Renal pelvis (tissue), 4 donors: ENCODE results near the gene F12. TPM values are rescaled to one million over a fixed set of nuclear protein-coding genes. Genes with fewer than 3 reads are reported as not detected.

Source experiments
- DNase-seq: peaks from one replicate; pipeline ENCODE4 v3.0.0-alpha.2; 2013
- polyA plus RNA-seq, 3 donors: library from polyadenylated mRNA; unstranded; fragments of 120-200 nt; gene quantifications; one replicate each; pipeline ENCODE4 v1.2.1, GENCODE V29; 2013; ENCODE audit not compliant: insufficient read length in 3 of 3

F12 gene
- polyA plus RNA-seq, 3 donors: 9.1 to 22.1 (median 20.7) TPM

GRCh38 chr5:177447066-177447610 lies 37.8 kb upstream of the F12 start:
- no peak for DNase-seq

DNA sequence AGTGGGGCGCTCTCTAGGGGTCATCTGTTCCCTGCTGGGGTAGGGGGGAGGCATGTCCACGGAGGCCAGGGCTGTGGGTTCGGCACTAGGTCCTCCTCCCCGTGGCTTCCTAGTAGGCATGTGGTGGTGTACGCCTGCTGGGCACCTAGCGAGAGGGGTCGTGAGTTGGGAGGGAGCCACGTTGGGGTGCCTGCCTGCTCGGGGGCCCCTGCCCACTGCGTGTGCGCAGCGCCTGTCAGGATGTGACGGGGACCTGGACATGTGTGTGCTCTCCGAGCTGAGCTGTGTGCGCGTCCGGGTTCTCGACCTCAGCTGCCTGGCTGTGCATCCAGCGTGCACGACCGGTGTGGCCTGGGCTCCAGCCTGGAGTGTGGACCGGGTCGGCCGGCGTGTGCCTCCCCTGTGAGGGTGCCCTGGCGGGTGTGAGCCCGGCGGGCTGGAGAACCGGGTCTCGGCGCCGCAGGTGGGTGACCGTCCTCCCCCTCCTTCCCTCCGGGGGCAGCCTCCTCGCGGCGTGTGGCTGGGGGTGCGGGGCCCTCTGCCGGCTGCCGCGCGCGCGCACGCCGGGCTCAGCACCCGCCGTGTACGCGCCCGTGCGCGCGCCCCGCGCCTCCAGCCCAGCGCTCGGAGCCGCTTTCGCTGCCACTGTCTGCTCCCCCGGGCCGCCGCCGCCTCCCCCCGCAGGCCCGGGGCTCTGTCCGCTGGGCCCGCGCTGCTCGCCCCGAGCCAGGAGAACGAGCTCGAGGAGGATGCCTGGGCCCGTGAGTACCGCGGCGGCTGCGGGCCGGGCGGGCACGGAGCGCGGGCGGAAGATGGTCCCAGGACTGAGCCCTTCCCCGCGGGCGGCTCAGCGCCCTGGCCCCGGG lies 37.1 kb upstream of the F12 start, which contains the start of gene PRR7:
PRR7 (plus strand) TSS at position 615 of the 866 bp plus-strand sequence. CDS start 8,254 bp downstream, outside the sequence.
- no peak for DNase-seq

DNA sequence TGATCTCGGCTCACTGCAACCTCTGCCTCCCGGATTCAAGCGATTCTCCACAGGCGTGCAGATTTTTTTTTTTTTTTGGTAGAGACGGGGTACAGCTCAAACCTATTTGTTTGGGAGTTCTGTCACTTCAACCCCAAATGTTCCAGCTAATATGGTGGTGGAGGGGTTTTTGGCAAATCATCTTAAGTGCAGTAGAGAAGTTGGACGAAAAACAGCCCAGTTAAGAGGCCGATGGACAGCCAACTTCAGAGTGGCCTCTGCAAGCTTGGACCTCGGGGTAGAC lies 36.5 kb upstream of the F12 start:
- no peak for DNase-seq

- no peak for DNase-seq
Measured at GRCh38 chr5:177445052-177445916, 35.9 kb upstream of the F12 start.

GRCh38 chr5:177444106-177445051 lies 35.0 kb upstream of the F12 start:
- no peak for DNase-seq

DNA sequence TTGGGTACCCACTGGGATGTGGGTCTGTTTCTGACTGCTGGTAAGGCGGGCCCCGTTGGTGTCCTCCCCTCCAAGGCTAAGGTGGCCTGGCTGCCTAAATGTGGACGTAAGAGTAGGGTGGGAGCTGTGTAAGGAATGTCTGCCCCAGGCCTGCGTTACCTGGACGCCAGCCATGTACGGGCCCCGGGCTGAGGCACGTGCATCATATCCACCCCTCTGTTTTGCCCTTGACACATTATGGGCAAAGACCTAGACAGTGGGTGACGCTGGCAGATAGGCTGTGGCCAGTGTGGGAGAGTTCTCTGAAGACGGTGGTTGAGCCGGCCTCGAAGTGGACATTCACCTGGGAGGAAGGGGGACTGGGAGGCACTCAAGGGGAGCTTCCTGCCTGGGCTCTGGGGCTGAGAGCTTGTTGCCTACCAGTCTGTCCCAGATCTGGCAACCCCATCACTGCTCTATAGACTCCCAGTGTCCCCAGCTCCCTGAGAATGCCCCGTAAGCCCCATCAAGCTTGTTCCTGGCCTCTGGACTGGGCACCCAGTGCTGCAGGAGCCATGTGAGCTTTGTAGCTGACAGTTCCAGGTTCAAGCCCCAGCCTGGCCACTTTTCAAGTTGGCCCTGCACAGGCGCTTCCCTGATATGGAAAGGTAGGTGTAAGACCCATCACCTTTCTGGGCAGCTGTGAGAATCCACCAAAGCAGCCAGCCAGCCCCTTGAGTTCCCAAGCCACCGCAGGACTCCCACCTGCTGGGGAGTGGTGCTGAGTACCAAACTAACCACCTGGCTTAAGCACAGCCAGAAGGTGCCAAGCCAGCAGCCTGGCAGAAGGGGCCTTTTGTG lies 34.0 kb upstream of the F12 start:
- DNase-seq: no peak

GRCh38 chr5:177442066-177442826 lies 32.9 kb upstream of the F12 start:
- DNase-seq: no peak

DNA sequence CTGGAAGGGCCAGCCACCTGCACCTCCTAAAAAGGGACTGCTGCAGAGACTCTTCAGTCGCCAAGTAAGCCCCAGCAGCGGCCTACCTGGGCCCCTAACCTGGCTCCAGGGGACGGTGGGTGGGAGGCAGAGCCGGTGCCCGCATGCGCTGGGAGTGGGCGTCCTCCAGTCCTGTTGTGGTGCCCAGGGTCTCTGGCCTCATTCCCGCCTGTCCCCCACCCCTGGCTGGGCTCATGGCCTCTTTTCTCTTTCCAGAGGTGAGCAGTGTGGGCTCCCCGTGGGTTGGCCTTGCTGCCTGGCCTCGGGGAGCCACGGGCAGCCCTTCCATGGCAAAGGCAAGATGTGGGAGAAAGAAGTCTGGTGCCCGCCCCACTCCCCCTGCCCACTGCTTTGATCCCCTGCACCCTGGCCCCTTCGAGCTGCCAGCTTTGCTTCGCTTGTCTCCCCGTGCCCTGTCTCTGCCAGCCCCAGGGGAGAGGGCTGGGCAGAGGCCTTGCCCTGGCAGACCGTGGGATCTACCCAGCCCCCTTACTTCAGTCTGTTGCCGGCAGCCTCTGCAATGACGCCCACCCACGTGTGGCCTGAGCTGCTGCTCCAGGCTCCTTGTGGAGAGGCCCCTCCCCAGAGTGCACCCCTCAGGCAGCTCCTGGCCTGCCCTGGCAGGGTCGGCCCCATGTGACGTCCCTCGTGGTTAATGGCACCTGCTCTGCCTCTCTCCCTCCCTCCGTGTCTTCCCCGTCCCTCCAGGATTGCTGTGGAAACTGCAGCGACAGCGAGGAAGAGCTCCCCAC lies 31.8 kb upstream of the F12 start:
- no peak for DNase-seq

DNA sequence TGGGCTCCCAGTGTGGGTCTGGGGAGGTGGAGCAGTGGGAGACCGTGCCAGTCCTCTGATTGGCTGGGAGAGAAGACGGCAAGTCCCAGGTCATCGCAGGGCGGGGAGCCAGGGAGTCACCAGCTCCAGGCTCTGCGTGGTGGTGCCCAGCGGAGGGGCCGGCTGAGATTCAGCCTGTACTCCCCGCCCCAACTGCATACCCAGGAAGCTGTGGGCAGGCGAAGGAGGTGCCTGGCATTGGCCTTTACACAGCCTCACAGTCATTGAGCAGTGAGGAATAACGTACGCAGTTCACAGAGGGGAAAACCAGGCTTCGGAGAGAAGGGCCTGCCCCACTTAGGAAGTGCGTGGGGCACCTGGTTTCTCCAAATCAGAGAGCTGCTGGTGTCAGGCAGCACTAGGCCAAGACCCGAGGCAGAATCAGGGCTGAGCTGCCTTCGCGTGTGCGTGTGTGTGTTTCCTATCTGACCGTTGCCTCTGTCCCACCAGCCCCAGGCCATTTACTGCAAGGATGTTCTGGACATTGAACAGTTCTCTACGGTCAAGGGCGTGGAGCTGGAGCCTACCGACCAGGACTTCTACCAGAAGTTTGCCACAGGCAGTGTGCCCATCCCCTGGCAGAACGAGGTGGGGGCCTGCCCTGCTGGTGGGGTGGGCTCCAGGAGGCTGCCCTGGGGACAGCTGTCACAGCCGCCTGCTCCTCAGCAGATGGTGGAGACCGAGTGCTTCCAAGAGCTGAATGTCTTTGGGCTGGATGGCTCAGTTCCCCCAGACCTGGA lies 31.0 kb upstream of the F12 start:
- no peak for DNase-seq

DNA sequence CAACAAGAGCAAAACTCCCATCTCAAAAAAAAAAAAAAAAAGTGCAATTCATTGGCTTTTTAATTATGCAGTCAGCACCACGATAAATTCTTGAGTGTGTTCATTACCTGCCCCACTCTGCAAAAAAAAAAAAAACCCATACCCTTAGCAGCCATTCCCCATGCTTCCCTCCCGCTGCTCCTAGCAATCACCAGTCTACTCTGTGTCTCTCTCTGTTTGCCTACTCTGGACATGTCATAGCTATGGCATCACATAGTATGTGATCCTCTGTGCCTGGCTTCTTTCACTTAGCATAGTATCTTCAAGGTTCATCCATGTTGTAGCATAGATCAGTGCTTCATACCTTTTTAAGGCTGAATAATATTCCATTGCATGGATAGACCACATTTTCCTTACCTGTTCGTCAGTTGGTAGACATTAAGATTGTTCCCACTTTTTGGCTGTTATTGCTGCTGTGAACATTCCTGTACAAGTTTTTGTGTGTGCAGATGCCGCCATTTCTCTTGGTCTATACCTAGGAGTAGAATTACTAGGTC lies 30.2 kb upstream of the F12 start:
- no peak for DNase-seq

- DNase-seq: no peak
Measured at GRCh38 chr5:177438468-177438867, 29.1 kb upstream of the F12 start.

DNA sequence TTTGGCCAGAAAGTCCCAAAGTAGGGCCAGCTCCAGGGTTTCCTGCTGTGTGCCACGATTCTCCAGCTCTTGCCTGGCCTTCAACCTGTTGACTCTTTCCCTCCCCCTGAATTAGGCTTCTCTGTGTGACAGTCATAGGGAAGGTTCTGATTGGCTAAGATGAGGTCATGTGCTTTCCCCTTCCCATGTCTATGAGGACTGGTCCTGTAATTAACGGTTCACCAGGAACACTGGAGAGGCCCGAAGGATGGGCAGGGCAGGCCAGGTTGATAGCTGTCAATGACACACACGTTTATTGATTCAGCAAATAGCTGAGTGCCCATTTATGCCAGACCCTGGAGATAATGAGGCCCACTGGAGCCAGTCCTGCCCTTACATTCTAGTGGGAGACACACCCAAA lies 28.3 kb upstream of the F12 start:
- no peak for DNase-seq

DNA sequence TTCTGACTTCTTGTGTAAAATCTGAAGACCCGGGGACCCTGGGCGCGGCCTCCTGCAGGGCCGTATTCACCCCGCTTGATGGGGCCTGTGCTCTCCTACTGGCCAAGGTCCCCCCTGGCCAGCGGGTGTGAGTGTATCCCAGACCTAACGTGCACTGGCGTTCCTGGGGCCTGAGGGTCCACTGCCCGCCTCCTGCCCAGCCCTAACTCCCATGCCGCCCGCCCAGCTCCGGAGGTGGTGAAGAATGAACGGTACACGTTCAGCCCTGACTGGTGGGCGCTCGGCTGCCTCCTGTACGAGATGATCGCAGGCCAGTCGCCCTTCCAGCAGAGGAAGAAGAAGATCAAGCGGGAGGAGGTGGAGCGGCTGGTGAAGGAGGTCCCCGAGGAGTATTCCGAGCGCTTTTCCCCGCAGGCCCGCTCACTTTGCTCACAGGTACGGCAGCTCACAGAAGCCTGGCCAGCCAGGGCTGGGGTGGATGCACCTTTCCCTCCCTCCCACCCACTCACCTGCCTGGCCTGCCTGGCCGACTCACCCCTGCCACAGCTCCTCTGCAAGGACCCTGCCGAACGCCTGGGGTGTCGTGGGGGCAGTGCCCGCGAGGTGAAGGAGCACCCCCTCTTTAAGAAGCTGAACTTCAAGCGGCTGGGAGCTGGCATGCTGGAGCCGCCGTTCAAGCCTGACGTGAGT lies 26.6 kb upstream of the F12 start:
- no peak for DNase-seq

DNA sequence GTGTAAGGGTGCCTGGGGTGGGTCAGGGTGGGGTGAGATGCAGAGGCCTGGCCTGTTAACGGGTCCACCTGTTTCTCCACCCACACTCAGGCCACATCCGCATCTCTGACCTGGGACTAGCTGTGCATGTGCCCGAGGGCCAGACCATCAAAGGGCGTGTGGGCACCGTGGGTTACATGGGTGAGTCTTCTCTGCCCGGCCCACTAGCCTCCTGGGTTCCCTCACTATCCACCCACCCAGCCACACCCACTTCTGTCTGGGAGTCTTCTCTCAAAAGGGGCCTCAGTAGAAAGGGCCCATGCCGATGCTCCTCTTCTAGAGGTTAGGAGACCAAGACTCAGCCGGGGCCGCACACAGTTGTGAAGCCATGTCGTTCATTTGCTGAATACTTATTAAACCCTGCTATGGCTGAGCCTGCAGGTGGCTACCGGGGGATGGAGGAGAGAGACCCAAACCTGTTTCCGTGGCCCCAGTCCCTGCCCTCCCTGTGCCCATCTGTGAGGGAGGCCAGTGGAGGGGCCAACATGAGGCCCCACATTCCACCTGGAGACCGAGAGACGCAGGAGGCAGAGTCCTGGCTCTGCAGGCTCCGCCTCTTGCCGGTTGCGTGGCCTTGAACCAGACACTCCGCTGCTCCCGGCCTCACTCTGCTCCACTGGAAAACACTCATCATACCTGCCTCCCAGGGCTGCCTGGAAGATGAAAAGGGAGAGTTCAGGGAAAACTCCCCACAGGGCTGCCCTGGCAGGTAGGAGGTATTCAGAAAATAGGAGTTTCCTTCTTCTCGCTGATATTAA lies 25.8 kb upstream of the F12 start:
- DNase-seq: no peak

- DNase-seq: no peak
Measured at GRCh38 chr5:177434437-177434836, 25.1 kb upstream of the F12 start.

DNA sequence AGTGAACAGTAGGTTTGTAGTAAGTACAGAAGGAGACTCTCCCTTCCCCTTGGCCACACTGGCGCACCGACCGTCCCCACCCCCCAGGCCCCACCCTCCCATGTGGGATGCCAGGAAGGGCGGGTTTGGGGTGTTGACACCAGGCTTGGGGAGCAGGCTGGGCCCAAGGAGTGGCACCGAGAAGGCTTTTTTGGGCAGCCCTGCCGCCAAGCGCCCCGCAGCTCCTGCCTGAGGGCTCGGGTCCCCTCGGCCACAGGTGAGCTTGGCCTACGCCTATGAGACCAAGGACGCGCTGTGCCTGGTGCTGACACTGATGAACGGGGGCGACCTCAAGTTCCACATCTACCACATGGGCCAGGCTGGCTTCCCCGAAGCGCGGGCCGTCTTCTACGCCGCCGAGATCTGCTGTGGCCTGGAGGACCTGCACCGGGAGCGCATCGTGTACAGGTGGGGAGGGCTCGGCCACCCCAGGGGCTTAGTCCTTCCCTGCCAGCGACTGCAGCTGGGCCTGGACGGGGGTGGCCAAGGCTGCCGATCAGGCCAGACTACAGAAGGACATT lies 24.4 kb upstream of the F12 start:
- no peak for DNase-seq
